Mesenchymal stem cell (in vitro differentiated cells and primary cell): ENCODE measurements around the gene USB1.

Experiments
- DNase-seq: peaks from one replicate; pipeline ENCODE4 v3.0.0-alpha.2; 2013
- H2AFZ ChIP-seq: one replicate; pipeline ENCODE4 v1.6.1; 2013; ENCODE audit warnings: low read depth, mild to moderate bottlenecking, control low read depth, inconsistent platforms, low read length, moderate library complexity
- H2AK5ac ChIP-seq: 2 replicates; pipeline ENCODE4 v1.6.1; 2013; ENCODE audit warnings: low read length, moderate library complexity, mild to moderate bottlenecking, inconsistent platforms; ENCODE audit not compliant: severe bottlenecking
- H2BK120ac ChIP-seq: one replicate; pipeline ENCODE4 v1.6.1; 2013; ENCODE audit warnings: low read depth, mild to moderate bottlenecking, inconsistent platforms, low read length, moderate library complexity
- H2BK12ac ChIP-seq, 2 experiments: one replicate each; pipeline ENCODE4 v1.6.1; 2013; ENCODE audit warnings: inconsistent platforms in 2 of 2, low read length in 2 of 2, mild to moderate bottlenecking in 2 of 2, moderate library complexity in 2 of 2, control low read depth in 1 of 2
- H2BK15ac ChIP-seq: one replicate; pipeline ENCODE4 v1.6.1; 2013; ENCODE audit warnings: mild to moderate bottlenecking, low read depth, inconsistent platforms; ENCODE audit not compliant: poor library complexity, severe bottlenecking
- H2BK5ac ChIP-seq: 2 replicates; pipeline ENCODE4 v1.6.1; 2013; ENCODE audit warnings: low read depth, mild to moderate bottlenecking, low read length, control low read depth, inconsistent platforms; ENCODE audit not compliant: poor library complexity, severe bottlenecking
- H3K14ac ChIP-seq, 2 experiments: one replicate each; pipeline ENCODE4 v1.6.1; 2013; ENCODE audit warnings: inconsistent platforms in 2 of 2, low read length in 2 of 2, control low read depth in 1 of 2, mild to moderate bottlenecking in 1 of 2, moderate library complexity in 1 of 2
- H3K18ac ChIP-seq, 2 experiments: one replicate each; pipeline ENCODE4 v1.6.1; 2013; ENCODE audit warnings: inconsistent platforms in 2 of 2, low read length in 2 of 2, control low read depth in 1 of 2, low read depth in 1 of 2, mild to moderate bottlenecking in 1 of 2
- H3K23ac ChIP-seq, 2 experiments: one replicate each; pipeline ENCODE4 v1.6.1; 2013; ENCODE audit warnings: inconsistent platforms in 2 of 2, low read length in 2 of 2, mild to moderate bottlenecking in 2 of 2, moderate library complexity in 2 of 2, control low read depth in 1 of 2
- H3K27ac ChIP-seq: 2 replicates; pipeline ENCODE4 v1.5.1; 2013; ENCODE audit warnings: mild to moderate bottlenecking, moderate library complexity, low read length, control low read depth, inconsistent platforms; ENCODE audit not compliant: poor library complexity, severe bottlenecking
- H3K27me3 ChIP-seq, 2 experiments: 2 replicates each; pipeline versions ENCODE4 v1.6.1 to v1.7.0; 2013; ENCODE audit warnings: low read length in 2 of 2, mild to moderate bottlenecking in 2 of 2, moderate library complexity in 2 of 2, control low read depth in 1 of 2, inconsistent platforms in 1 of 2; ENCODE audit not compliant: control insufficient read depth in 1 of 2, insufficient read depth in 1 of 2
- H3K36me3 ChIP-seq, 2 experiments: 2 replicates each; pipeline versions ENCODE4 v1.6.1 to v1.7.0; 2013; ENCODE audit warnings: low read length in 2 of 2, control low read depth in 1 of 2, inconsistent platforms in 1 of 2, low read depth in 1 of 2, mild to moderate bottlenecking in 1 of 2; ENCODE audit not compliant: insufficient read depth in 2 of 2, control insufficient read depth in 1 of 2
- H3K4ac ChIP-seq, 2 experiments: one replicate each; pipeline ENCODE4 v1.6.1; 2013; ENCODE audit warnings: inconsistent platforms in 2 of 2, low read length in 2 of 2, mild to moderate bottlenecking in 2 of 2, moderate library complexity in 2 of 2, control low read depth in 1 of 2, low read depth in 1 of 2
- H3K4me1 ChIP-seq: 2 replicates; pipeline ENCODE4 v1.6.1; 2013; ENCODE audit warnings: low read depth, low read length, control low read depth; ENCODE audit not compliant: control insufficient read depth, insufficient read depth
- H3K4me2 ChIP-seq: 2 replicates; pipeline ENCODE4 v1.6.1; 2013; ENCODE audit warnings: low read length, mild to moderate bottlenecking, inconsistent platforms; ENCODE audit not compliant: poor library complexity, severe bottlenecking
- H3K4me3 ChIP-seq, 2 experiments: 2 replicates each; pipeline versions ENCODE4 v1.5.1 to v1.7.0; 2013; ENCODE audit warnings: low read length in 2 of 2, mild to moderate bottlenecking in 2 of 2, control low read depth in 1 of 2, low read depth in 1 of 2; ENCODE audit not compliant: insufficient read depth in 1 of 2
- H3K79me1 ChIP-seq: replicated peaks from 2 replicates; pipeline ENCODE4 v1.6.1; 2013; ENCODE audit warnings: mild to moderate bottlenecking, control low read depth, low read length, inconsistent platforms; ENCODE audit not compliant: poor library complexity, severe bottlenecking
- H3K9ac ChIP-seq: 2 replicates; pipeline ENCODE4 v1.7.0; 2013; ENCODE audit warnings: mild to moderate bottlenecking, low read length, moderate library complexity
- H3K9me3 ChIP-seq: 2 replicates; pipeline ENCODE4 v1.7.0; 2013; ENCODE audit warnings: mild to moderate bottlenecking, low read length; ENCODE audit not compliant: control insufficient read depth
- H4K8ac ChIP-seq: one replicate; pipeline ENCODE4 v1.6.1; 2013; ENCODE audit warnings: inconsistent platforms, mild to moderate bottlenecking, low read length, moderate library complexity
- H4K91ac ChIP-seq: one replicate; pipeline ENCODE4 v1.6.1; 2013; ENCODE audit warnings: mild to moderate bottlenecking, low read length, inconsistent platforms
- WGBS: methylation state at CpG from one replicate; pipeline ENCODE4 v1.1.7; 2013; ENCODE audit warnings: mixed read lengths; 5-methylcytosine and 5-hydroxymethylcytosine counted together

USB1 gene

GRCh38 chr16:57970319-57970718, 30.9 kb upstream of the USB1 start:
- H2AFZ ChIP-seq: no peak overlapping the region
- no peak overlapping the region for H4K8ac ChIP-seq
- H3K4me3 ChIP-seq: no peak overlapping the region
- no peak overlapping the region for H3K18ac ChIP-seq
- no peaks in the 10 kb centered on the region for H3K36me3 ChIP-seq
- no peak overlapping the region for H3K23ac ChIP-seq
- no peak overlapping the region for H2BK15ac ChIP-seq
- H3K27ac ChIP-seq: no peak overlapping the region
- H3K9ac ChIP-seq: no peak overlapping the region
- no peak overlapping the region for H2BK12ac ChIP-seq
- no peaks in the 10 kb centered on the region for H3K79me1 ChIP-seq
- peaks cover 4% of the 10 kb centered on the region for H3K9me3 ChIP-seq
- H2BK120ac ChIP-seq: no peak overlapping the region
- H3K4me2 ChIP-seq: no peak overlapping the region
- H4K91ac ChIP-seq: no peak overlapping the region
- no peak for DNase-seq
- H3K4ac ChIP-seq: no peak overlapping the region
- no peaks in the 10 kb centered on the region for H3K4me1 ChIP-seq
- WGBS: 71% methylated on average over 12 of the region's 13 CpGs
- peaks cover 18 to 78% of the 10 kb centered on the region in 2 experiments for H3K27me3 ChIP-seq
- no peak overlapping the region for H2BK5ac ChIP-seq
- H3K14ac ChIP-seq: no peak overlapping the region
- no peak overlapping the region for H2AK5ac ChIP-seq

GRCh38 chr16:57970970-57971369, 30.2 kb upstream of the USB1 start, which contains the start of gene CNGB1:
TSS of gene CNGB1 (minus strand) at chr16:57971128. CDS start at chr16:57967286, 3,842 bp downstream.
- Histone ChIP-seq H3K9ac (no peak within 1 kb of the TSS), H3K4me2 (no peak within 1 kb of the TSS), H2BK15ac (no peak within 1 kb of the TSS), H4K91ac (no peak within 1 kb of the TSS), H2BK5ac (no peak within 1 kb of the TSS), H3K36me3 (no peaks in the 10 kb centered on the region), H3K4me1 (no peaks in the 10 kb centered on the region), H3K14ac (no peak within 1 kb of the TSS), H3K27me3 (peaks cover 22 to 85% of the 10 kb centered on the region in 2 experiments), H2BK120ac (no peak within 1 kb of the TSS), H3K9me3 (peaks cover 4% of the 10 kb centered on the region), H3K79me1 (no peaks in the 10 kb centered on the region), H4K8ac (no peak within 1 kb of the TSS), H2AFZ (no peak within 1 kb of the TSS), H2BK12ac (no peak within 1 kb of the TSS), H3K23ac (no peak within 1 kb of the TSS), H3K4ac (no peak within 1 kb of the TSS), H3K27ac (no peak within 1 kb of the TSS), H3K18ac (no peak within 1 kb of the TSS), H2AK5ac (no peak within 1 kb of the TSS), H3K4me3 (no peak within 1 kb of the TSS)
- 80% methylated on average over 6 of the region's 6 CpGs for WGBS
- DNase-seq: no peak

GRCh38 chr16:57971848-57972247, 29.4 kb upstream of the USB1 start:
- Histone ChIP-seq H2BK12ac (no peak overlapping the region), H3K4me3 (no peak overlapping the region), H2BK120ac (no peak overlapping the region), H3K36me3 (no peaks in the 10 kb centered on the region), H3K27me3 (peaks cover 22 to 93% of the 10 kb centered on the region in 2 experiments), H3K4me2 (no peak overlapping the region), H3K23ac (no peak overlapping the region), H3K79me1 (no peaks in the 10 kb centered on the region), H3K9me3 (peaks cover 4% of the 10 kb centered on the region), H4K8ac (no peak overlapping the region), H2BK5ac (no peak overlapping the region), H3K18ac (no peak overlapping the region), H3K27ac (no peak overlapping the region), H3K4ac (no peak overlapping the region), H3K14ac (no peak overlapping the region), H2AK5ac (no peak overlapping the region), H4K91ac (no peak overlapping the region), H3K4me1 (no peaks in the 10 kb centered on the region), H2AFZ (no peak overlapping the region), H3K9ac (no peak overlapping the region), H2BK15ac (no peak overlapping the region)
- DNase-seq: no peak
- 64% methylated on average over 1 of the region's 1 CpG for WGBS

- Histone ChIP-seq H3K4me1 (no peaks in the 10 kb centered on the region), H2BK15ac (no peak overlapping the region)
- WGBS: 79% methylated on average over 4 of the region's 4 CpGs
These were observed 28.9 kb upstream of the USB1 start for GRCh38 chr16:57972306-57972705.

More at GRCh38 chr16:57972306-57972705, 28.9 kb upstream of the USB1 start:
- no peak overlapping the region for H3K4ac ChIP-seq
- no peak overlapping the region for H2AFZ ChIP-seq
- H3K4me2 ChIP-seq: no peak overlapping the region
- no peaks in the 10 kb centered on the region for H3K36me3 ChIP-seq
- H2BK5ac ChIP-seq: no peak overlapping the region
- no peak overlapping the region for H2BK120ac ChIP-seq
- peaks cover 22 to 93% of the 10 kb centered on the region in 2 experiments for H3K27me3 ChIP-seq
- no peak overlapping the region for H2BK12ac ChIP-seq
- no peak overlapping the region for H3K14ac ChIP-seq
- H4K8ac ChIP-seq: no peak overlapping the region
- no peak overlapping the region for H3K9ac ChIP-seq
- H3K18ac ChIP-seq: no peak overlapping the region
- H4K91ac ChIP-seq: no peak overlapping the region
- no peak overlapping the region for H3K27ac ChIP-seq
- peaks cover 4% of the 10 kb centered on the region for H3K9me3 ChIP-seq
- no peak overlapping the region for H2AK5ac ChIP-seq
- H3K4me3 ChIP-seq: no peak overlapping the region
- H3K23ac ChIP-seq: no peak overlapping the region
- H3K79me1 ChIP-seq: no peaks in the 10 kb centered on the region
- no peak for DNase-seq
